ENCODE measurements around the gene MACF1.

The MACF1 gene

DNA sequence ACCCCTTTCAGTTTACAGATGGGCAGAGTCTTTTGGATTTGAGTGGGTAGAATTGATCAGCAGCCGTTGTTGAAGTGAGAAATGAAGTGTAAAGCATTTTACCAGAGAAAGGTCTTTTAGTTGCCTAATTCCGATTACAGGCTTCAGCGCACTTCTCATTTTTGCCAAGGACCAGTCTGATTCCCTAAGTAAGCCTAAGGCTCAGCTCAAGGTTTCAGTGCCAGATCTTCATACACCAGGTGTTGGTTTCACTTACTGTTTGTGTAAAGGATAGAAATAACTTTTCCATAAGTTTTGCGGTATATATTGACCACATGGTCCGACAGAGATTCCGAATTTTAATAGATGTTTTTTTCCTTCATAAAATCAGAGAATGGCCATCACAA lies 203.0 kb downstream of the MACF1 start:
- Histone ChIP-seq H3K36me3 (ENCODE audit: control insufficient read depth, insufficient read depth, low read length) (no peaks in the 10 kb centered on the region), H3K4me3 (ENCODE audit: low read length) (no peak overlapping the region), H3K4me1 (ENCODE audit: control insufficient read depth, insufficient read depth, low read length) (peaks cover 36% of the 10 kb centered on the region), H3K27ac (ENCODE audit: low read depth, low read length) (peak overlapping the region; percentile 91), H3K9ac (ENCODE audit: low read length) (no peak overlapping the region), H3K27me3 (ENCODE audit: control insufficient read depth, insufficient read depth, low read length) (no peaks in the 10 kb centered on the region)

DNA sequence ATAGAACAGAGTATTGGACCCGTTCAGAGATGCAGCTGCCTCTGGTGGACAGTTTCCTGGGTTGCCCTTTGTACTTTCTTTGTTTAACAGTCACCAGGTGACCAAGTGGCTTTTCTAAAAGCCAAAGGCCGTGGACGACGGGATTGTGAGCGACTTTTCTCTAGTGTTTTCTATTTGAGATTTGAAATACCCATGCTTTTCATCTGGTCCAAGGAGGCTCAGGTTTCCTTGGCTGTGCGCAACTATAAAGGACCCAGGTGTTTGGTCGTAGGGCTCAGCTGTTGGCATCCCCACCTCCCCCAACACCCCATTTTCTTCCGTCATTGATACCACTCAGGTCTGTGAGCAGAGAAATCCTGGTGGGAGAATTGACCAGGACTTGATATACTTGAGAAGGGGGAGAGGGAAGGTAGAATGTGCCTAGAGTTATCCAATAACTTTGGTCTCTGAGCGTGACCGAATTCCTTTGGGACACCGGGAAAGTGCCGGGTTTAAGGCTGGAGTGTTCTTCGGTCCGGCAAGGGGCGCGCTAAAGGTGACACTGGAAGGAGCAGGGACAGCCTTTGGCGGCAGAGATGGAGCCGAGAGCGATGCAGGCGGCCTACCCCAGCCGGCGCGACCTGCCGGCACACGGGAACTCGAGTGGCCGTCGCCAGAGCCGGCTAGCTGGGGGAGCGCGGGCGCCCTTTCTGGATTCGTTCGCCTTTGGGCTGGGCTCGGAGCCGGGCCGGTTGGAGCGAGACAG lies 203.6 kb downstream of the MACF1 start:
- H3K36me3 ChIP-seq (ENCODE audit: control insufficient read depth, insufficient read depth, low read length): no peaks in the 10 kb centered on the region
- peak overlapping the region; percentile 71 for H3K4me3 ChIP-seq (ENCODE audit: low read length)
- H3K9ac ChIP-seq (ENCODE audit: low read length): peak overlapping the region; percentile 66
- no peaks in the 10 kb centered on the region for H3K27me3 ChIP-seq (ENCODE audit: control insufficient read depth, insufficient read depth, low read length)
- H3K4me1 ChIP-seq (ENCODE audit: control insufficient read depth, insufficient read depth, low read length): peaks cover 36% of the 10 kb centered on the region
- peak overlapping the region; percentile 91 for H3K27ac ChIP-seq (ENCODE audit: low read depth, low read length)

DNA sequence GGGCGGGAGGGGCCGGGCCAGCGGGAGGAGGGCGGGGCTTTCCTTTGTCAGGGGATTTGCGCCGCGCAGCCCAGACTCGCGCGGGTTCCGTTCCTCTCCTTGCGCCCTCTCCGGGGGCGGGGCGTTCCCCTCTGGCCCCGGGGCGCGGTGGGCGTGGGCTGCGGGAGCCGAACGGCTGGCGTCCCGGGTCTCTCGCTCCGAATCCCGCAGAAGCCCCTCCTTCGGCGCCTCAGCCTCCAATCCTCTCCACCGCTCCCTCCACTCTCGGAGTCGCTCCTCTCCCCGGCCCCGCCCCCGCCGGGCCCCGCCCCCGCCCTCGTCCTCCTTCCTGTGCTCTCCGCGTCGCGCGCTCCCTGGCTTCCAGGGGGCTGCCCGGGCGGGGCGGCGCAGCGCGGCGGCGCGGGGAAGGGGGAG lies 204.2 kb downstream of the MACF1 start:
- H3K27ac ChIP-seq (ENCODE audit: low read depth, low read length): peak overlapping the region; percentile 91
- H3K27me3 ChIP-seq (ENCODE audit: control insufficient read depth, insufficient read depth, low read length): no peaks in the 10 kb centered on the region
- H3K9ac ChIP-seq (ENCODE audit: low read length): no peak overlapping the region
- peak overlapping the region; percentile 71 for H3K4me3 ChIP-seq (ENCODE audit: low read length)
- no peaks in the 10 kb centered on the region for H3K36me3 ChIP-seq (ENCODE audit: control insufficient read depth, insufficient read depth, low read length)
- peaks cover 37% of the 10 kb centered on the region for H3K4me1 ChIP-seq (ENCODE audit: control insufficient read depth, insufficient read depth, low read length)

- Histone ChIP-seq H3K27ac (ENCODE audit: low read depth, low read length) (peak overlapping the region; percentile 87), H3K36me3 (ENCODE audit: control insufficient read depth, insufficient read depth, low read length) (no peaks in the 10 kb centered on the region), H3K27me3 (ENCODE audit: control insufficient read depth, insufficient read depth, low read length) (no peaks in the 10 kb centered on the region), H3K4me1 (ENCODE audit: control insufficient read depth, insufficient read depth, low read length) (peaks cover 40% of the 10 kb centered on the region), H3K4me3 (ENCODE audit: low read length) (peak overlapping the region; percentile 69), H3K9ac (ENCODE audit: low read length) (peak overlapping the region; percentile 10)
Observed at GRCh38 chr1:39409055-39409816, 204.7 kb downstream of the MACF1 start.

- Histone ChIP-seq H3K4me1 (ENCODE audit: control insufficient read depth, insufficient read depth, low read length) (peaks cover 38% of the 10 kb centered on the region), H3K27ac (ENCODE audit: low read depth, low read length) (peak overlapping the region; percentile 87), H3K27me3 (ENCODE audit: control insufficient read depth, insufficient read depth, low read length) (no peaks in the 10 kb centered on the region), H3K4me3 (ENCODE audit: low read length) (peak overlapping the region; percentile 69), H3K9ac (ENCODE audit: low read length) (no peak overlapping the region), H3K36me3 (ENCODE audit: control insufficient read depth, insufficient read depth, low read length) (no peaks in the 10 kb centered on the region)
Observed at GRCh38 chr1:39410915-39411436, 206.5 kb downstream of the MACF1 start.

GRCh38 chr1:39411526-39412478 lies 207.3 kb downstream of the MACF1 start:
- H3K27ac ChIP-seq (ENCODE audit: low read depth, low read length): peak overlapping the region; percentile 47
- H3K36me3 ChIP-seq (ENCODE audit: control insufficient read depth, insufficient read depth, low read length): no peaks in the 10 kb centered on the region
- H3K4me1 ChIP-seq (ENCODE audit: control insufficient read depth, insufficient read depth, low read length): peaks cover 36% of the 10 kb centered on the region
- no peaks in the 10 kb centered on the region for H3K27me3 ChIP-seq (ENCODE audit: control insufficient read depth, insufficient read depth, low read length)
- no peak overlapping the region for H3K9ac ChIP-seq (ENCODE audit: low read length)
- H3K4me3 ChIP-seq (ENCODE audit: low read length): peak overlapping the region; percentile 3

DNA sequence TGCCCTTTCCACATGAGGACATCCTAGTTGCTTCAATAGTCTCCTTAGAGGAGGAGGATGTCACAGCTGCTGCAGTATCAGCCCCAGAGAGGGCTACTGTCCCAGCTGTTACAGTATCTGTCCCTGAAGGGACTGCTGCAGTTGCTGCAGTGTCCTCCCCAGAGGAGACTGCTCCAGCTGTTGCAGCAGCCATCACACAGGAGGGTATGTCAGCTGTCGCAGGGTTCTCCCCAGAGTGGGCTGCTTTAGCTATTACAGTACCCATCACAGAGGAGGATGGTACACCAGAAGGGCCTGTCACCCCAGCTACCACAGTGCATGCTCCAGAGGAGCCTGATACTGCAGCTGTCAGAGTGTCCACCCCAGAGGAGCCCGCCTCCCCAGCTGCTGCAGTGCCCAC lies 208.4 kb downstream of the MACF1 start:
- H3K27me3 ChIP-seq (ENCODE audit: control insufficient read depth, insufficient read depth, low read length): no peaks in the 10 kb centered on the region
- no peak overlapping the region for H3K27ac ChIP-seq (ENCODE audit: low read depth, low read length)
- H3K9ac ChIP-seq (ENCODE audit: low read length): no peak overlapping the region
- H3K4me3 ChIP-seq (ENCODE audit: low read length): no peak overlapping the region
- peaks cover 30% of the 10 kb centered on the region for H3K4me1 ChIP-seq (ENCODE audit: control insufficient read depth, insufficient read depth, low read length)
- H3K36me3 ChIP-seq (ENCODE audit: control insufficient read depth, insufficient read depth, low read length): no peaks in the 10 kb centered on the region

DNA sequence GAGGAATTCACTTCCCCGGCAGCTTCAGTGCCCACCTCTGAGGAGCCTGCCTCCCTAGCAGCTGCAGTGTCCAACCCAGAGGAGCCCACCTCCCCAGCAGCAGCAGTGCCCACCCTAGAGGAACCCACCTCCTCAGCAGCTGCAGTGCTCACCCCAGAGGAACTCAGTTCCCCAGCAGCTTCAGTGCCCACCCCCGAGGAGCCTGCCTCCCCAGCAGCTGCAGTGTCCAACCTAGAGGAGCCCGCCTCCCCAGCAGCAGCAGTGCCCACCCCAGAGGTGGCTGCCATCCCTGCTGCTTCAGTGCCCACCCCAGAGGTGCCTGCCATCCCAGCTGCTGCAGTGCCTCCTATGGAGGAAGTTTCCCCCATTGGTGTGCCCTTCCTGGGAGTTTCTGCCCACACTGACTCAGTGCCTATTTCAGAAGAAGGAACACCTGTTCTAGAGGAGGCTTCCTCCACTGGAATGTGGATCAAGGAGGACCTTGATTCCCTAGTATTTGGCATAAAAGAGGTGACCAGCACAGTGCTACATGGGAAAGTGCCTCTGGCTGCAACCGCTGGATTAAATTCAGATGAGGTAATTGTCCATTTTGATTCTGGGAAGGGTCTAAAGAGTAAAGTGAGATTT lies 209.5 kb downstream of the MACF1 start:
- Histone ChIP-seq H3K27me3 (ENCODE audit: control insufficient read depth, insufficient read depth, low read length) (no peaks in the 10 kb centered on the region), H3K4me3 (ENCODE audit: low read length) (peak overlapping the region; percentile 2), H3K9ac (ENCODE audit: low read length) (no peak overlapping the region), H3K27ac (ENCODE audit: low read depth, low read length) (no peak overlapping the region), H3K36me3 (ENCODE audit: control insufficient read depth, insufficient read depth, low read length) (no peaks in the 10 kb centered on the region), H3K4me1 (ENCODE audit: control insufficient read depth, insufficient read depth, low read length) (peaks cover 26% of the 10 kb centered on the region)

GRCh38 chr1:39415553-39415952 lies 211.1 kb downstream of the MACF1 start:
- Histone ChIP-seq H3K9ac (ENCODE audit: low read length) (no peak overlapping the region), H3K27me3 (ENCODE audit: control insufficient read depth, insufficient read depth, low read length) (no peaks in the 10 kb centered on the region), H3K27ac (ENCODE audit: low read depth, low read length) (no peak overlapping the region), H3K4me3 (ENCODE audit: low read length) (no peak overlapping the region), H3K36me3 (ENCODE audit: control insufficient read depth, insufficient read depth, low read length) (no peaks in the 10 kb centered on the region), H3K4me1 (ENCODE audit: control insufficient read depth, insufficient read depth, low read length) (peaks cover 17% of the 10 kb centered on the region)

GRCh38 chr1:39416609-39417008 lies 212.1 kb downstream of the MACF1 start:
- peaks cover 12% of the 10 kb centered on the region for H3K4me1 ChIP-seq (ENCODE audit: control insufficient read depth, insufficient read depth, low read length)
- H3K9ac ChIP-seq (ENCODE audit: low read length): no peak overlapping the region
- H3K36me3 ChIP-seq (ENCODE audit: control insufficient read depth, insufficient read depth, low read length): no peaks in the 10 kb centered on the region
- H3K4me3 ChIP-seq (ENCODE audit: low read length): no peak overlapping the region
- no peak overlapping the region for H3K27ac ChIP-seq (ENCODE audit: low read depth, low read length)
- H3K27me3 ChIP-seq (ENCODE audit: control insufficient read depth, insufficient read depth, low read length): no peaks in the 10 kb centered on the region

- H3K27me3 ChIP-seq (ENCODE audit: control insufficient read depth, insufficient read depth, low read length): no peaks in the 10 kb centered on the region
- H3K36me3 ChIP-seq (ENCODE audit: control insufficient read depth, insufficient read depth, low read length): peaks cover 3% of the 10 kb centered on the region
- peaks cover 12% of the 10 kb centered on the region for H3K4me1 ChIP-seq (ENCODE audit: control insufficient read depth, insufficient read depth, low read length)
- no peak overlapping the region for H3K4me3 ChIP-seq (ENCODE audit: low read length)
- no peak overlapping the region for H3K27ac ChIP-seq (ENCODE audit: low read depth, low read length)
- H3K9ac ChIP-seq (ENCODE audit: low read length): no peak overlapping the region
Observed at GRCh38 chr1:39418236-39418635, 213.7 kb downstream of the MACF1 start.

Data from rectal smooth muscle tissue (tissue), 1 donor.